Muscle of leg (tissue), 11 donors: ENCODE data around the gene TMEM139. TPM values are rescaled to one million over a fixed set of nuclear protein-coding genes. Genes with fewer than 3 reads are reported as not detected.
A peak's percentile ranks its signal among the peaks of the same experiment; 100 is the strongest.

Experiments
- DNase-seq: peaks from one replicate; pipeline ENCODE4 v3.0.0; 2013
- H3K27ac ChIP-seq: one replicate; pipeline ENCODE4 v1.5.1; 2013; ENCODE audit warnings: mild to moderate bottlenecking, low read length, control low read depth
- H3K27me3 ChIP-seq: one replicate; pipeline ENCODE4 v1.6.1; 2013; ENCODE audit warnings: low read length; ENCODE audit not compliant: control insufficient read depth, insufficient read depth
- H3K36me3 ChIP-seq: one replicate; pipeline ENCODE4 v1.6.1; 2013; ENCODE audit warnings: low read length; ENCODE audit not compliant: control insufficient read depth, insufficient read depth
- H3K4me1 ChIP-seq: one replicate; pipeline ENCODE4 v1.6.1; 2013; ENCODE audit warnings: low read length; ENCODE audit not compliant: control insufficient read depth, insufficient read depth
- H3K4me3 ChIP-seq: one replicate; pipeline ENCODE4 v1.5.1; 2013; ENCODE audit warnings: low read length, control low read depth
- H3K9me3 ChIP-seq: replicated peaks from 2 replicates; pipeline ENCODE4 v1.6.1; 2013; ENCODE audit warnings: low read depth, low read length; ENCODE audit not compliant: control insufficient read depth
- WGBS: methylation state at CpG from one replicate; pipeline ENCODE4 v1.1.5; 2013; ENCODE audit warnings: missing lambda C conversion rate; ENCODE audit not compliant: insufficient coverage; 5-methylcytosine and 5-hydroxymethylcytosine counted together
- polyA plus RNA-seq, 8 donors: library from polyadenylated mRNA; unstranded; fragments of 120-200 nt; gene quantifications; one replicate each; pipeline versions ENCODE4 v1.2.1 to v1.2.3, GENCODE V29; 2013; ENCODE audit warnings: inconsistent platforms in 1 of 8, low replicate concordance in 1 of 8; ENCODE audit not compliant: insufficient read length in 8 of 8, insufficient read depth in 1 of 8
- total RNA-seq: library from RNA; stranded (reverse); fragments of 120-200 nt; gene quantifications from one replicate; pipeline ENCODE4 v1.2.4, GENCODE V29; 2013

TMEM139 gene
- total and polyA plus RNA-seq, 9 donors: 0.40 to 3.9 (median 0.95) TPM

- DNase-seq: peak; percentile 96
- Histone ChIP-seq H3K9me3 (no peaks in the 10 kb centered on the region), H3K36me3 (no peaks in the 10 kb centered on the region), H3K4me1 (peaks cover 23% of the 10 kb centered on the region), H3K27me3 (no peaks in the 10 kb centered on the region), H3K4me3 (no peak overlapping the region), H3K27ac (peak overlapping the region; percentile 92)
- WGBS: no CpG with 5 or more reads among the region's 8 CpGs
Observed at GRCh38 chr7:143279186-143280098, 5.3 kb upstream of the TMEM139 start.

DNA sequence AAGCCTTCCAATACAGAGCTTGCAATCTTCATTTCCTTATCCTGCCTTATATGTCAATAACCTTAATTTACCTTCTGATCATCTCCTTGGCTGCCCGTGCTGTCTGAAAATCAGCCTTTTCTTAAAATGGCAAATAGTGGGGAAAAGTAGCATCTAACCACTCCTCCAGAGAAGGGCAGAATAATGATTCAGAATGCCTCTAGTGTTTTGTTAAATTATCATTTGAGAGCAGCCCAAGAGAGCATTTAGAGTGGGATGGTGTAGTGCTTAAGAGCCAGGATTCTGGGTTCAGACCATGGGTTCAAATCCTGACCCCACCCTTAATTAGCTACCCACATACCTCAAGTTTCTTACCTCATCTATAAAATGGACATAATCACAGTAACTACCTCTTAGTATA lies 4.6 kb upstream of the TMEM139 start:
- H3K4me3 ChIP-seq: no peak overlapping the region

DNA sequence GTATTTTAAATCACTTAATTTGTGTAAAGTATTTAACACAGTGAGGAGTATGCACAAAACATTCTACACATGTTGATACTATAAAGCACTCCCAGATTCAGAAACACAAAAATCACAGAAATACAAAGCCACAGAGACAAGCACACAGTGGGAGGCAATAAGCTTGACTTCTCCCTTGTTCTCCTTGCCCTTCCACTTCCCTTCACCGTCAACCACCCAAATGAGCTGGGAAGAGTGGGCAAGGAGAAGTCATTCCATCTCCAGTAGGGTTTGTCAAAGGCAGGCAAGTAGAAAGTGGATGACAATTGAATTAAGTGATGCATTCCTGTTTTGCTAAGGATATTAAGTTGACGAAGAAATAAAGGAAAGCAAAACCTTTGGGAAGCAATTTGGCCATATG lies 4.2 kb upstream of the TMEM139 start:
- H3K4me3 ChIP-seq: no peak overlapping the region
- no peaks in the 10 kb centered on the region for H3K36me3 ChIP-seq
- H3K27me3 ChIP-seq: no peaks in the 10 kb centered on the region
- DNase-seq: no peak
- H3K27ac ChIP-seq: peak overlapping the region; percentile 92
- WGBS: no CpG with 5 or more reads among the region's 2 CpGs
- peaks cover 29% of the 10 kb centered on the region for H3K4me1 ChIP-seq
- no peaks in the 10 kb centered on the region for H3K9me3 ChIP-seq

More for the DNA sequence above, 4.6 kb upstream of the TMEM139 start:
- Histone ChIP-seq H3K36me3 (no peaks in the 10 kb centered on the region), H3K27me3 (no peaks in the 10 kb centered on the region), H3K4me1 (peaks cover 26% of the 10 kb centered on the region), H3K9me3 (no peaks in the 10 kb centered on the region), H3K27ac (peak overlapping the region; percentile 92)
- WGBS: no CpG with 5 or more reads among the region's 1 CpG
- DNase-seq: no peak

GRCh38 chr7:143281529-143281928 lies 3.2 kb upstream of the TMEM139 start:
- no peak for DNase-seq
- Histone ChIP-seq H3K9me3 (no peaks in the 10 kb centered on the region), H3K4me1 (peaks cover 29% of the 10 kb centered on the region)

DNA sequence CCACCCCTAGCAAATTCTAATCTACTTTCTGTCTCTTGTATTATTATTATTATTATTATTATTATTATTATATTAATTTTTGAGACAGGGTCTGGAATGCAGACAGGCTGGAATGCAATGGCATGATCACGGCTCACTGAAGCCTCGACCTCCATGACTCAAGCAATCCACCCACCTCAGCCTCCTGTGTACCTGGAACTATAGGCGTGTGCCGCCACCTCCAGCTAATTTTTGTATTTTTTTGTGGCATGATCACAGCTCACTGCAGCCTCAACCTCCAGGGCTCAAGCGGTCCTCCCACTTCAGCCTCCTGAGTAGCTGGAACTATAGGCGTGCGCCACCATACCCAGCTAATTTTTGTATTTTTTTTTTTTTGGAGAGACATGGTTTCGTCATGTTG lies 2.6 kb upstream of the TMEM139 start:
- H3K27me3 ChIP-seq: no peaks in the 10 kb centered on the region
- H3K36me3 ChIP-seq: no peaks in the 10 kb centered on the region
- peaks cover 30% of the 10 kb centered on the region for H3K4me1 ChIP-seq
- H3K4me3 ChIP-seq: no peak overlapping the region
- WGBS: 88% methylated on average over 4 of the region's 8 CpGs
- no peak for DNase-seq
- no peaks in the 10 kb centered on the region for H3K9me3 ChIP-seq
- H3K27ac ChIP-seq: no peak overlapping the region

More at GRCh38 chr7:143281529-143281928, 3.2 kb upstream of the TMEM139 start:
- Histone ChIP-seq H3K36me3 (no peaks in the 10 kb centered on the region), H3K4me3 (no peak overlapping the region), H3K27me3 (no peaks in the 10 kb centered on the region), H3K27ac (no peak overlapping the region)
- WGBS: 100% methylated on average over 1 of the region's 2 CpGs

DNA sequence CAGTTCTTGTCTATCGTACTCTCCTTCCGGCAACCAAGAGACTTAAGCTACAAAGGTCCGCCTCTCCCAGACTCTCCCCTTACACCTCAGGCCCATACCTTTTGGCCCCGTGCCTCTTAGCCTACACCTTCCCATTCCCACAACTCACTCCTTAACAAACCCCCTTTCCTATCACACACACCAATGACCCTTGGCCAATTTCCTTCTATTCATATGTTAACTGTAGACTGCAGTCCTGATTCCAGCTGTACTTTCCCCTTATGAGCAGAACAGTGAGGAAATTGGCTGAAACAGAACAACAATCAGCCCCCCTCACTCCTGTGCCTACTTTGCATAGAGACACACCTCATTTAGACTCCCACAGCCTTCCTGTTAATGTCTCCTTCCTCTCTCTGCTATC lies 1.4 kb upstream of the TMEM139 start:
- H3K27me3 ChIP-seq: no peaks in the 10 kb centered on the region
- H3K4me1 ChIP-seq: peaks cover 38% of the 10 kb centered on the region
- 77% methylated on average over 4 of the region's 4 CpGs for WGBS
- no peak overlapping the region for H3K4me3 ChIP-seq
- H3K9me3 ChIP-seq: no peaks in the 10 kb centered on the region
- no peaks in the 10 kb centered on the region for H3K36me3 ChIP-seq
- H3K27ac ChIP-seq: peak overlapping the region; percentile 51
- no peak for DNase-seq

DNA sequence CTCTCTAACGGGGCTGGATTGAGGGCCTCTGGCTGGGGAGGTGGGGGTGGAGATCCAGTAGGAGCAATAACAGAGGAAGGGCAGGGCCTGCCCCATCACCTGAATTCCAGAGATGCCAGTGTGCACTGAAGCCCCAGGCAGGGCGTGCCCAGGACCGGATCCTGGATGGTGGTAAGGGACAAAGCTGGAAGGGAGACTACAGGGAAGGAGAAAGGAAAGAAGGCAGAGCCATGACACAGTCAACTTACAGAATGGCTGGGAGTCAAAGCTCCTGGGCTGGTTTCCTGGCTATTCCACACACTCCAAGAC lies 666 bp downstream of the TMEM139 start:
- WGBS: 88% methylated on average over 2 of the region's 3 CpGs
- peaks cover 38% of the 10 kb centered on the region for H3K4me1 ChIP-seq
- H3K27ac ChIP-seq: no peak overlapping the region

DNA sequence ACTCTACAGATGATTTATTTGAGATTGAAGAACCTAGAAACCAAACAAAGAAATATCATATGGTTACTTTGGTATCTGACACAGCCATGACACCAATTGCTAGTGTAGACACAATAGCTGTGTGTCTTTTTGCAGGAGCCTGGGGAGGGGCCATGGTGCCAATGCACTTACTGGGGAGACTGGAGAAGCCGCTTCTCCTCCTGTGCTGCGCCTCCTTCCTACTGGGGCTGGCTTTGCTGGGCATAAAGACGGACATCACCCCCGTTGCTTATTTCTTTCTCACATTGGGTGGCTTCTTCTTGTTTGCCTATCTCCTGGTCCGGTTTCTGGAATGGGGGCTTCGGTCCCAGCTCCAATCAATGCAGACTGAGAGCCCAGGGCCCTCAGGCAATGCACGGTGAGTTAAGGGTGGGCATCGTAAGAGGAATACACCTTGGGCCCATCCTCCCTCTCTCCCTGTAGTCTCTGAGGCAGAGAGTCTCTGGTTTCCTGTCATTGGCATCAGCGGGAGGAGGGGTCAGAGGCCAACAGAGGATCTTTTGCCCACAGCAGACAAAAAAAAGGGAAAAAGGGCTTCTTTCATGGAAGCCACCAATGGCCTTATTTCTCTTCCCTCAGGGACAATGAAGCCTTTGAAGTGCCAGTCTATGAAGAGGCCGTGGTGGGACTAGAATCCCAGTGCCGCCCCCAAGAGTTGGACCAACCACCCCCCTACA lies 1.2 kb downstream of the TMEM139 start:
- no peak for DNase-seq
- Histone ChIP-seq H3K9me3 (no peaks in the 10 kb centered on the region), H3K4me1 (peaks cover 40% of the 10 kb centered on the region), H3K4me3 (no peak overlapping the region), H3K27ac (no peak overlapping the region), H3K27me3 (no peaks in the 10 kb centered on the region), H3K36me3 (peaks cover 2% of the 10 kb centered on the region)
- whole genome bisulfite sequencing: 93% methylated on average over 5 of the region's 11 CpGs

More for the DNA sequence above, 666 bp downstream of the TMEM139 start:
- no peaks in the 10 kb centered on the region for H3K9me3 ChIP-seq
- DNase-seq: no peak
- H3K36me3 ChIP-seq: no peaks in the 10 kb centered on the region
- H3K4me3 ChIP-seq: no peak overlapping the region
- no peaks in the 10 kb centered on the region for H3K27me3 ChIP-seq

DNA sequence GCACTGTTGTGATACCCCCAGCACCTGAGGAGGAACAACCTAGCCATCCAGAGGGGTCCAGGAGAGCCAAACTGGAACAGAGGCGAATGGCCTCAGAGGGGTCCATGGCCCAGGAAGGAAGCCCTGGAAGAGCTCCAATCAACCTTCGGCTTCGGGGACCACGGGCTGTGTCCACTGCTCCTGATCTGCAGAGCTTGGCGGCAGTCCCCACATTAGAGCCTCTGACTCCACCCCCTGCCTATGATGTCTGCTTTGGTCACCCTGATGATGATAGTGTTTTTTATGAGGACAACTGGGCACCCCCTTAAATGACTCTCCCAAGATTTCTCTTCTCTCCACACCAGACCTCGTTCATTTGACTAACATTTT lies 1.7 kb downstream of the TMEM139 start:
- 100% methylated on average over 1 of the region's 6 CpGs for WGBS
- Histone ChIP-seq H3K4me3 (no peak overlapping the region), H3K4me1 (peaks cover 40% of the 10 kb centered on the region), H3K27ac (no peak overlapping the region), H3K27me3 (no peaks in the 10 kb centered on the region), H3K36me3 (peaks cover 4% of the 10 kb centered on the region), H3K9me3 (no peaks in the 10 kb centered on the region)
- no peak for DNase-seq

DNA sequence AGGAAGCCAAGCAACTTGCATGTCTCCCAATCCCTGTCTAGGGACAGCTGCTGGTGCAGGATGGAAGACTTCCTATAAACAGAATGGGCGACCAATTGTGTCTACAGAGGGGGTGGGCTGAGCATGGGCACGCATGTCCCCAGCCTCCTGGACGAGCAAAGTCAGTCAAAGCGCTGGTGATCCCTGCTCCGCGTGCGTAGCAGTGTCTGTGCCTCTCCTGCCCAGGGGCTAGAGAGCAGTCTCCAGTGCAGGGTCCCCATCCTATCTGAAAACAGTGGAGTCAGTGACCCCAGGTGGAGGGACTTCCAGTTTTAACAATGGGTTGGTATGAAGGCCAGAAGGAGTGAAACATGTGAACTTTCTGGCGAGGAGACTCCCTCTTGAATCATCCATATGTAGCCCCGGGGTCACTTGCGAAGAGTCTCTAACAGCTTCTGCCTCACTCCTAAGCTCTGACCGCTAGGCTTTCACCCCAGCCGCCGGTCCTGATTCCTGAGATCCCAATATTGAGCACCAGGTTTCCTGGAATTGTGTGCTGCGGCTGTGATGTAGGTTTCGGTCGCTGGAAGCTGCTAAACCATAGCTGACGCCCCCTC lies 2.7 kb downstream of the TMEM139 start:
- Histone ChIP-seq H3K36me3 (peaks cover 12% of the 10 kb centered on the region), H3K9me3 (no peaks in the 10 kb centered on the region), H3K4me1 (peaks cover 40% of the 10 kb centered on the region), H3K27me3 (no peaks in the 10 kb centered on the region), H3K4me3 (peak overlapping the region; percentile 95), H3K27ac (peak overlapping the region; percentile 71)
- DNase-seq: no peak
- WGBS: 56% methylated on average over 6 of the region's 17 CpGs
